HG03045 (cell line): ENCODE measurements around the gene PPP2R2D.
"Not testable (repeated sequence)": the region's sequence is repeated elsewhere in the genome, so short reads cannot be mapped to it uniquely, and the experiment has no call there.

Experiments used
- ATAC-seq: cut with Tn5 transposase; IDR thresholded peaks from one replicate; pipeline ENCODE4 v1.9.1; 2021; ENCODE audit warnings: mild to moderate bottlenecking, moderate library complexity; ENCODE audit not compliant: unreplicated experiment

PPP2R2D gene

GRCh38 chr10:131866673-131867072 is 34.1 kb upstream of the PPP2R2D start:
- ATAC-seq, result no peak

- no peak for ATAC-seq
Measured at GRCh38 chr10:131868436-131868835, 32.4 kb upstream of the PPP2R2D start.

GRCh38 chr10:131869344-131869743 is 31.5 kb upstream of the PPP2R2D start:
- no peak for ATAC-seq

GRCh38 chr10:131870411-131870810 is 30.4 kb upstream of the PPP2R2D start:
- ATAC-seq, result no peak

- ATAC-seq, result no peak
Measured at GRCh38 chr10:131870831-131871672, 29.8 kb upstream of the PPP2R2D start.

GRCh38 chr10:131871673-131872005 is 29.2 kb upstream of the PPP2R2D start:
- no peak for ATAC-seq

- no peak for ATAC-seq
Measured at GRCh38 chr10:131872011-131872826, 28.6 kb upstream of the PPP2R2D start.

- no peak for ATAC-seq
Measured at GRCh38 chr10:131872827-131873375, 27.9 kb upstream of the PPP2R2D start.

GRCh38 chr10:131874991-131875451 is 25.8 kb upstream of the PPP2R2D start:
- no peak for ATAC-seq

- no peak for ATAC-seq
Measured at GRCh38 chr10:131875501-131875900, 25.3 kb upstream of the PPP2R2D start.

GRCh38 chr10:131876017-131876416 is 24.8 kb upstream of the PPP2R2D start:
- ATAC-seq, result no peak

- no peak for ATAC-seq
Measured at GRCh38 chr10:131876508-131876907, 24.3 kb upstream of the PPP2R2D start.

GRCh38 chr10:131880016-131880590 is 20.7 kb upstream of the PPP2R2D start:
- ATAC-seq, result no peak

GRCh38 chr10:131881104-131881880 is 19.5 kb upstream of the PPP2R2D start:
- no peak for ATAC-seq

GRCh38 chr10:131882151-131882550 is 18.7 kb upstream of the PPP2R2D start:
- ATAC-seq, result no peak

- ATAC-seq, result no peak
Measured at GRCh38 chr10:131882590-131883451, 18.0 kb upstream of the PPP2R2D start.

GRCh38 chr10:131883621-131884393 is 17.0 kb upstream of the PPP2R2D start:
- ATAC-seq, result not testable (repeated sequence)

- no peak for ATAC-seq
Measured at GRCh38 chr10:131885391-131886165, 15.2 kb upstream of the PPP2R2D start.
